AG09319 (cell line): ENCODE measurements around the gene GH2.

ENCODE experiments used
- DNase-seq: peaks from one replicate; pipeline ENCODE4 v3.0.0-alpha.2; 2010; ENCODE audit warnings: low read depth; ENCODE audit errors: extremely low read depth
- CTCF ChIP-seq: IDR thresholded peaks from 2 replicates; pipeline ENCODE4 v1.5.1; 2011; ENCODE audit warnings: low read depth, mild to moderate bottlenecking, inconsistent platforms, low read length, moderate library complexity

GH2 gene

GRCh38 chr17:63830278-63830677 lies 51.5 kb downstream of the GH2 start:
- DNase-seq: no peak
- TF ChIP-seq CTCF: no peak
